Measurements from ENCODE around the gene PDZD2.

The PDZD2 gene

GRCh38 chr5:31898036-31898632 lies 259.2 kb downstream of the PDZD2 start:
- no peaks in the 10 kb centered on the region for H3K4me1 ChIP-seq (ENCODE audit: control insufficient read depth, insufficient read depth, low read length, poor library complexity, severe bottlenecking)
- no peaks in the 10 kb centered on the region for H3K9me3 ChIP-seq (ENCODE audit: control insufficient read depth, low read length)
- no peaks in the 10 kb centered on the region for H3K36me3 ChIP-seq (ENCODE audit: control insufficient read depth, insufficient read depth, low read length)
- H3K27ac ChIP-seq (ENCODE audit: insufficient read depth, low read length, poor library complexity, severe bottlenecking), result no peak overlapping the region
- H3K4me3 ChIP-seq (ENCODE audit: insufficient read depth, low read depth, low read length, poor library complexity, severe bottlenecking), result no peak overlapping the region
- no peaks in the 10 kb centered on the region for H3K27me3 ChIP-seq (replicated peaks; ENCODE audit: control insufficient read depth, insufficient read depth, low read length, poor library complexity, severe bottlenecking)
- no peak for DNase-seq

- H3K27me3 ChIP-seq (replicated peaks; ENCODE audit: control insufficient read depth, insufficient read depth, low read length, poor library complexity, severe bottlenecking), result no peaks in the 10 kb centered on the region
- no peaks in the 10 kb centered on the region for H3K9me3 ChIP-seq (ENCODE audit: control insufficient read depth, low read length)
Observed at GRCh38 chr5:31900296-31900865, 261.4 kb downstream of the PDZD2 start.

GRCh38 chr5:31901807-31902530 lies 263.0 kb downstream of the PDZD2 start:
- Histone ChIP-seq H3K36me3 (ENCODE audit: control insufficient read depth, insufficient read depth, low read length) (no peaks in the 10 kb centered on the region), H3K27ac (ENCODE audit: insufficient read depth, low read length, poor library complexity, severe bottlenecking) (no peak overlapping the region), H3K27me3 (replicated peaks; ENCODE audit: control insufficient read depth, insufficient read depth, low read length, poor library complexity, severe bottlenecking) (no peaks in the 10 kb centered on the region), H3K9me3 (ENCODE audit: control insufficient read depth, low read length) (no peaks in the 10 kb centered on the region), H3K4me3 (ENCODE audit: insufficient read depth, low read depth, low read length, poor library complexity, severe bottlenecking) (no peak overlapping the region), H3K4me1 (ENCODE audit: control insufficient read depth, insufficient read depth, low read length, poor library complexity, severe bottlenecking) (no peaks in the 10 kb centered on the region)
- no peak for DNase-seq

More at GRCh38 chr5:31900296-31900865, 261.4 kb downstream of the PDZD2 start:
- Histone ChIP-seq H3K4me1 (ENCODE audit: control insufficient read depth, insufficient read depth, low read length, poor library complexity, severe bottlenecking) (no peaks in the 10 kb centered on the region), H3K4me3 (ENCODE audit: insufficient read depth, low read depth, low read length, poor library complexity, severe bottlenecking) (no peak overlapping the region), H3K36me3 (ENCODE audit: control insufficient read depth, insufficient read depth, low read length) (no peaks in the 10 kb centered on the region), H3K27ac (ENCODE audit: insufficient read depth, low read length, poor library complexity, severe bottlenecking) (no peak overlapping the region)
- no peak for DNase-seq

GRCh38 chr5:31908396-31908795 lies 269.5 kb downstream of the PDZD2 start:
- no peak for DNase-seq
- no peaks in the 10 kb centered on the region for H3K36me3 ChIP-seq (ENCODE audit: control insufficient read depth, insufficient read depth, low read length)
- H3K9me3 ChIP-seq (ENCODE audit: control insufficient read depth, low read length), result no peaks in the 10 kb centered on the region
- H3K27me3 ChIP-seq (replicated peaks; ENCODE audit: control insufficient read depth, insufficient read depth, low read length, poor library complexity, severe bottlenecking), result no peaks in the 10 kb centered on the region
- H3K4me3 ChIP-seq (ENCODE audit: insufficient read depth, low read depth, low read length, poor library complexity, severe bottlenecking), result no peak overlapping the region
- no peak overlapping the region for H3K27ac ChIP-seq (ENCODE audit: insufficient read depth, low read length, poor library complexity, severe bottlenecking)
- H3K4me1 ChIP-seq (ENCODE audit: control insufficient read depth, insufficient read depth, low read length, poor library complexity, severe bottlenecking), result no peaks in the 10 kb centered on the region

- no peak for DNase-seq
- Histone ChIP-seq H3K9me3 (ENCODE audit: control insufficient read depth, low read length) (no peaks in the 10 kb centered on the region), H3K4me3 (ENCODE audit: insufficient read depth, low read depth, low read length, poor library complexity, severe bottlenecking) (no peak overlapping the region), H3K27ac (ENCODE audit: insufficient read depth, low read length, poor library complexity, severe bottlenecking) (no peak overlapping the region), H3K27me3 (replicated peaks; ENCODE audit: control insufficient read depth, insufficient read depth, low read length, poor library complexity, severe bottlenecking) (no peaks in the 10 kb centered on the region), H3K4me1 (ENCODE audit: control insufficient read depth, insufficient read depth, low read length, poor library complexity, severe bottlenecking) (no peaks in the 10 kb centered on the region), H3K36me3 (ENCODE audit: control insufficient read depth, insufficient read depth, low read length) (no peaks in the 10 kb centered on the region)
Observed at GRCh38 chr5:31909073-31909472, 270.1 kb downstream of the PDZD2 start.

GRCh38 chr5:31911291-31912265 lies 272.6 kb downstream of the PDZD2 start:
- Histone ChIP-seq H3K9me3 (ENCODE audit: control insufficient read depth, low read length) (no peaks in the 10 kb centered on the region), H3K4me3 (ENCODE audit: insufficient read depth, low read depth, low read length, poor library complexity, severe bottlenecking) (no peak overlapping the region), H3K4me1 (ENCODE audit: control insufficient read depth, insufficient read depth, low read length, poor library complexity, severe bottlenecking) (no peaks in the 10 kb centered on the region), H3K27ac (ENCODE audit: insufficient read depth, low read length, poor library complexity, severe bottlenecking) (no peak overlapping the region), H3K36me3 (ENCODE audit: control insufficient read depth, insufficient read depth, low read length) (no peaks in the 10 kb centered on the region), H3K27me3 (replicated peaks; ENCODE audit: control insufficient read depth, insufficient read depth, low read length, poor library complexity, severe bottlenecking) (no peaks in the 10 kb centered on the region)
- DNase-seq, result no peak

GRCh38 chr5:31913808-31914207 lies 274.9 kb downstream of the PDZD2 start:
- H3K9me3 ChIP-seq (ENCODE audit: control insufficient read depth, low read length), result no peaks in the 10 kb centered on the region
- H3K27me3 ChIP-seq (replicated peaks; ENCODE audit: control insufficient read depth, insufficient read depth, low read length, poor library complexity, severe bottlenecking), result no peaks in the 10 kb centered on the region
- no peaks in the 10 kb centered on the region for H3K36me3 ChIP-seq (ENCODE audit: control insufficient read depth, insufficient read depth, low read length)
- no peak overlapping the region for H3K4me3 ChIP-seq (ENCODE audit: insufficient read depth, low read depth, low read length, poor library complexity, severe bottlenecking)
- H3K4me1 ChIP-seq (ENCODE audit: control insufficient read depth, insufficient read depth, low read length, poor library complexity, severe bottlenecking), result no peaks in the 10 kb centered on the region
- no peak overlapping the region for H3K27ac ChIP-seq (ENCODE audit: insufficient read depth, low read length, poor library complexity, severe bottlenecking)
- DNase-seq, result no peak

GRCh38 chr5:31916327-31916726 lies 277.4 kb downstream of the PDZD2 start:
- H3K27me3 ChIP-seq (replicated peaks; ENCODE audit: control insufficient read depth, insufficient read depth, low read length, poor library complexity, severe bottlenecking), result no peaks in the 10 kb centered on the region
- no peaks in the 10 kb centered on the region for H3K36me3 ChIP-seq (ENCODE audit: control insufficient read depth, insufficient read depth, low read length)
- H3K27ac ChIP-seq (ENCODE audit: insufficient read depth, low read length, poor library complexity, severe bottlenecking), result no peak overlapping the region
- no peak overlapping the region for H3K4me3 ChIP-seq (ENCODE audit: insufficient read depth, low read depth, low read length, poor library complexity, severe bottlenecking)
- no peaks in the 10 kb centered on the region for H3K9me3 ChIP-seq (ENCODE audit: control insufficient read depth, low read length)
- no peaks in the 10 kb centered on the region for H3K4me1 ChIP-seq (ENCODE audit: control insufficient read depth, insufficient read depth, low read length, poor library complexity, severe bottlenecking)
- DNase-seq, result no peak

- no peak for DNase-seq
Observed at GRCh38 chr5:31918739-31919138, 279.8 kb downstream of the PDZD2 start.

More at GRCh38 chr5:31918739-31919138, 279.8 kb downstream of the PDZD2 start:
- H3K4me3 ChIP-seq (ENCODE audit: insufficient read depth, low read depth, low read length, poor library complexity, severe bottlenecking), result no peak overlapping the region
- no peaks in the 10 kb centered on the region for H3K4me1 ChIP-seq (ENCODE audit: control insufficient read depth, insufficient read depth, low read length, poor library complexity, severe bottlenecking)
- no peaks in the 10 kb centered on the region for H3K9me3 ChIP-seq (ENCODE audit: control insufficient read depth, low read length)
- no peaks in the 10 kb centered on the region for H3K27me3 ChIP-seq (replicated peaks; ENCODE audit: control insufficient read depth, insufficient read depth, low read length, poor library complexity, severe bottlenecking)
- no peaks in the 10 kb centered on the region for H3K36me3 ChIP-seq (ENCODE audit: control insufficient read depth, insufficient read depth, low read length)
- no peak overlapping the region for H3K27ac ChIP-seq (ENCODE audit: insufficient read depth, low read length, poor library complexity, severe bottlenecking)

All from effector memory CD4-positive, alpha-beta T cell (primary cell).